Sciatic nerve (tissue), 1 donor: Measurements from ENCODE around the gene SART1. TPM values are rescaled to one million over a fixed set of nuclear protein-coding genes. Genes with fewer than 3 reads are reported as not detected.

ENCODE experiments used
- total RNA-seq: library from RNA; stranded (reverse); fragmentation: NEBNext Ultra II Directional; extraction: Animal tissue kit (Norgen Biotek cat#: 25700); gene quantifications from one replicate; pipeline ENCODE4 v1.2.1, GENCODE V29; 2021
- donor health status: DM: no; HTN: no; CAD: no.

The SART1 gene
- total RNA-seq, 1 donor from 2014 or later: 51.0 TPM

Other genes starting within 250 kb of the SART1 start
- 81.5 TPM for gene KAT5, start 249.5 kb upstream of the SART1 start, total RNA-seq
- 42.5 TPM for gene RNASEH2C, start 240.9 kb upstream of the SART1 start, total RNA-seq
- gene AP5B1, start 180.8 kb upstream of the SART1 start, total RNA-seq: 12.9 TPM
- not detected for gene OVOL1, start 174.7 kb upstream of the SART1 start, total RNA-seq
- 2.6 TPM for gene SNX32, start 127.8 kb upstream of the SART1 start, total RNA-seq
- 437 TPM for gene CFL1, start 103.6 kb upstream of the SART1 start, total RNA-seq
- 46.9 TPM for gene MUS81, start 101.3 kb upstream of the SART1 start, total RNA-seq
- 88.4 TPM for gene EFEMP2, start 88.9 kb upstream of the SART1 start, total RNA-seq
- gene CTSW, start 81.9 kb upstream of the SART1 start, total RNA-seq: 2.5 TPM
- gene FIBP, start 73.3 kb upstream of the SART1 start, total RNA-seq: 37.2 TPM
- 31.0 TPM for gene CCDC85B, start 71.1 kb upstream of the SART1 start, total RNA-seq
- 5.6 TPM for gene FOSL1, start 61.3 kb upstream of the SART1 start, total RNA-seq
- gene C11orf68, start 42.7 kb upstream of the SART1 start, total RNA-seq: 42.0 TPM
- 69.8 TPM for gene DRAP1, start 42.3 kb upstream of the SART1 start, total RNA-seq
- gene TSGA10IP, start 16.3 kb upstream of the SART1 start, total RNA-seq: not detected
- gene EIF1AD, start 40.4 kb downstream of the SART1 start, total RNA-seq: 24.7 TPM
- gene BANF1, start 40.8 kb downstream of the SART1 start, total RNA-seq: 127 TPM
- gene CST6, start 50.3 kb downstream of the SART1 start, total RNA-seq: 0.80 TPM
- not detected for gene CATSPER1, start 64.7 kb downstream of the SART1 start, total RNA-seq
- not detected for gene GAL3ST3, start 87.4 kb downstream of the SART1 start, total RNA-seq
- gene SF3B2, start 90.6 kb downstream of the SART1 start, total RNA-seq: 154 TPM
- 80.3 TPM for gene PACS1, start 108.5 kb downstream of the SART1 start, total RNA-seq